Fibroblast of lung (primary cell): ENCODE data around the gene ARVCF. TPM values are rescaled to one million over a fixed set of nuclear protein-coding genes. Genes with fewer than 3 reads are reported as not detected.

Source experiments
- DNase-seq, 2 donors: peaks; one replicate each; pipeline versions ENCODE4 v3.0.0 to v3.0.0-alpha.2; 2010; ENCODE audit warnings: low read depth in 2 of 2
- H2AFZ ChIP-seq: 2 replicates; pipeline ENCODE4 v1.5.1; 2012; ENCODE audit warnings: low read length, control low read depth, inconsistent platforms
- H3K27ac ChIP-seq: 2 replicates; pipeline ENCODE4 v1.5.1; 2011; ENCODE audit warnings: low read length, control low read depth; ENCODE audit not compliant: insufficient read depth
- H3K27me3 ChIP-seq: 2 replicates; pipeline ENCODE4 v1.5.1; 2011; ENCODE audit warnings: mild to moderate bottlenecking, low read length; ENCODE audit not compliant: control insufficient read depth, insufficient read depth
- H3K36me3 ChIP-seq: 2 replicates; pipeline ENCODE4 v1.5.1; 2011; ENCODE audit warnings: low read length; ENCODE audit not compliant: control insufficient read depth, insufficient read depth
- H3K4me1 ChIP-seq: 2 replicates; pipeline ENCODE4 v1.5.1; 2011; ENCODE audit warnings: low read length; ENCODE audit not compliant: control insufficient read depth, insufficient read depth; ENCODE audit errors: extremely low read depth
- H3K4me2 ChIP-seq: 2 replicates; pipeline ENCODE4 v1.5.1; 2011; ENCODE audit warnings: low read length, control low read depth; ENCODE audit not compliant: insufficient read depth; ENCODE audit errors: extremely low read depth
- H3K4me3 ChIP-seq, 4 experiments: fragments of 200-600 bp in 1 of 4; sonication (generic) in 1 of 4; replicated peaks in 1 of 4; 2 replicates each; pipeline ENCODE4 v1.5.1; 2011 to 2016; ENCODE audit warnings: low read length in 4 of 4, low read depth in 3 of 4, mild to moderate bottlenecking in 3 of 4, control low read depth in 2 of 4, inconsistent platforms in 1 of 4, mixed read lengths in 1 of 4; ENCODE audit not compliant: insufficient read depth in 1 of 4; ENCODE audit errors: control extremely low read depth in 1 of 4
- H3K79me2 ChIP-seq: 2 replicates; pipeline ENCODE4 v1.5.1; 2012; ENCODE audit warnings: mild to moderate bottlenecking, low read length, inconsistent platforms; ENCODE audit not compliant: control insufficient read depth, insufficient read depth
- H3K9ac ChIP-seq: 2 replicates; pipeline ENCODE4 v1.5.1; 2011; ENCODE audit warnings: mild to moderate bottlenecking, low read length, control low read depth; ENCODE audit not compliant: insufficient read depth
- H3K9me3 ChIP-seq: 2 replicates; pipeline ENCODE4 v1.5.1; 2012; ENCODE audit warnings: low read depth, low read length; ENCODE audit not compliant: control insufficient read depth, insufficient read depth
- H4K20me1 ChIP-seq: 2 replicates; pipeline ENCODE4 v1.5.1; 2011; ENCODE audit warnings: low read length; ENCODE audit not compliant: control insufficient read depth, insufficient read depth; ENCODE audit errors: extremely low read depth
- CTCF ChIP-seq, 2 donors: IDR thresholded peaks in 1 of 2; conservative IDR thresholded peaks in 1 of 2; 1 replicate in 1 of 2; 2 replicates in 1 of 2; pipeline ENCODE4 v1.5.1; 2011 to 2012; ENCODE audit warnings: low read length in 2 of 2, control low read depth in 1 of 2, inconsistent platforms in 1 of 2, low read depth in 1 of 2, mild to moderate bottlenecking in 1 of 2
- EZH2 ChIP-seq: IDR thresholded peaks from 2 replicates; pipeline ENCODE4 v1.5.1; 2012; ENCODE audit warnings: low read length, control low read depth, mild to moderate bottlenecking; ENCODE audit errors: missing control alignments
- polyA plus RNA-seq, 2 donors: library from polyadenylated mRNA; depleted of rRNA in 1 of 2; stranded (reverse) in 1 of 2; unstranded in 1 of 2; fragments of >200 nt; gene quantifications; 2 replicates each; pipeline ENCODE4 v1.2.1, GENCODE V29; 2011 to 2012; ENCODE audit warnings: missing spikeins in 1 of 2
- total RNA-seq: library from RNA; depleted of rRNA; stranded (reverse); fragments of >200 nt; gene quantifications from 2 replicates; pipeline ENCODE4 v1.2.1, GENCODE V29; 2014

Gene ARVCF
- total and polyA plus RNA-seq, 2 donors (not counting 1 experiment from before 2014, with no cell fraction given), result 2.0 to 15.7 TPM

- Histone ChIP-seq H3K4me1 (no peaks in the 10 kb centered on the region), H3K4me2 (no peak overlapping the region), H3K9me3 (no peaks in the 10 kb centered on the region), H4K20me1 (no peaks in the 10 kb centered on the region), H3K79me2 (no peaks in the 10 kb centered on the region), H3K27me3 (peaks cover 7% of the 10 kb centered on the region), H2AFZ (no peak overlapping the region), H3K36me3 (no peaks in the 10 kb centered on the region), H3K4me3 (no peak overlapping the region), H3K27ac (no peak overlapping the region), H3K9ac (no peak overlapping the region)
- no peak for TF ChIP-seq CTCF (conservative IDR thresholded peaks at IDR 0.05 in 1 of 2, IDR thresholded peaks at IDR 0.05 in 1 of 2; ENCODE audit: low read depth in 1 of 2, low read length in 2 of 2)
- no peak for TF ChIP-seq EZH2
- DNase-seq, result no peak
Observed at GRCh38 chr22:20011123-20011992, 5.3 kb downstream of the ARVCF start.

GRCh38 chr22:20010307-20011122, 6.1 kb downstream of the ARVCF start:
- H3K79me2 ChIP-seq, result no peaks in the 10 kb centered on the region
- H3K9ac ChIP-seq, result no peak overlapping the region
- H3K9me3 ChIP-seq, result no peaks in the 10 kb centered on the region
- no peak overlapping the region for H2AFZ ChIP-seq
- H3K27me3 ChIP-seq, result peaks cover 6% of the 10 kb centered on the region
- DNase-seq, result no peak
- H3K4me2 ChIP-seq, result no peak overlapping the region
- no peaks in the 10 kb centered on the region for H3K4me1 ChIP-seq
- H3K36me3 ChIP-seq, result no peaks in the 10 kb centered on the region
- H4K20me1 ChIP-seq, result no peaks in the 10 kb centered on the region
- no peak overlapping the region for H3K4me3 ChIP-seq
- no peak overlapping the region for H3K27ac ChIP-seq
- TF ChIP-seq EZH2 (no peak), CTCF (conservative IDR thresholded peaks at IDR 0.05 in 1 of 2, IDR thresholded peaks at IDR 0.05 in 1 of 2; ENCODE audit: low read depth in 1 of 2, low read length in 2 of 2) (no peak)

- Histone ChIP-seq H3K4me3 (no peak overlapping the region), H3K4me2 (no peak overlapping the region), H3K27ac (no peak overlapping the region), H3K9ac (no peak overlapping the region), H3K27me3 (no peaks in the 10 kb centered on the region), H3K79me2 (no peaks in the 10 kb centered on the region), H3K4me1 (no peaks in the 10 kb centered on the region), H3K9me3 (no peaks in the 10 kb centered on the region), H4K20me1 (no peaks in the 10 kb centered on the region), H2AFZ (no peak overlapping the region), H3K36me3 (no peaks in the 10 kb centered on the region)
- no peak for DNase-seq
- no peak for TF ChIP-seq CTCF (conservative IDR thresholded peaks at IDR 0.05 in 1 of 2, IDR thresholded peaks at IDR 0.05 in 1 of 2; ENCODE audit: low read depth in 1 of 2, low read length in 2 of 2)
- TF ChIP-seq EZH2, result no peak
Observed at GRCh38 chr22:20009582-20010306, 6.9 kb downstream of the ARVCF start.
